ENCODE data around the gene CCDC192. TPM values are rescaled to one million over a fixed set of nuclear protein-coding genes. Genes with fewer than 3 reads are reported as not detected.

Gene CCDC192
- total and polyA plus RNA-seq, 2 experiments from 2014 or later: 0.40 TPM; not detected in 1

GRCh38 chr5:127942246-127943060 lies 239.3 kb downstream of the CCDC192 start:
- H3K36me3 ChIP-seq (ENCODE audit: insufficient read depth): no peaks in the 10 kb centered on the region
- no peak overlapping the region for H3K4me2 ChIP-seq

More at GRCh38 chr5:127942246-127943060, 239.3 kb downstream of the CCDC192 start:
- no peak overlapping the region for H2AFZ ChIP-seq
- H3K9me2 ChIP-seq (ENCODE audit: insufficient read depth): no peaks in the 10 kb centered on the region
- peaks cover 18% of the 10 kb centered on the region for H3K4me1 Mint-ChIP-seq
- H3K27ac Mint-ChIP-seq: peak overlapping the region; percentile 2; the same call in 1 of the 2 replicates
- H3K9me3 Mint-ChIP-seq: no peaks in the 10 kb centered on the region
- H3K36me3 Mint-ChIP-seq (ENCODE audit: low read depth): no peaks in the 10 kb centered on the region
- no peaks in the 10 kb centered on the region for H3F3A ChIP-seq (replicated peaks; ENCODE audit: low read depth)
- H3K27me3 Mint-ChIP-seq (ENCODE audit: insufficient read depth, low read depth, poor library complexity): peaks cover 11% of the 10 kb centered on the region
- no peaks in the 10 kb centered on the region for H3K79me2 ChIP-seq (replicated peaks; ENCODE audit: insufficient read depth)
- peaks cover 16% of the 10 kb centered on the region for H3K4me1 ChIP-seq (ENCODE audit: insufficient read depth)
- DNase-seq (ENCODE audit: low spot score) (no peak), ATAC-seq (no peak)
- H3K4me3 ChIP-seq: no peak overlapping the region
- H3K27me3 ChIP-seq (ENCODE audit: insufficient read depth): peaks cover 12% of the 10 kb centered on the region; the same call in 1 of the 2 replicates
- no peaks in the 10 kb centered on the region for H4K20me1 ChIP-seq (replicated peaks; ENCODE audit: insufficient read depth)
- H3K4me3 Mint-ChIP-seq: no peak overlapping the region
- no peak for TF ChIP-seq STAT1 (IDR thresholded peaks at IDR 0.05; ENCODE audit: unreplicated experiment)
- TF ChIP-seq JUNB (IDR thresholded peaks at IDR 0.05; ENCODE audit: unreplicated experiment): no peak
- TF ChIP-seq ETS1 (IDR thresholded peaks at IDR 0.05): no peak
- no peak for TF ChIP-seq CTCF (conservative IDR thresholded peaks at IDR 0.05; ENCODE audit: low read depth in 2 of 2)
- no peak for TF ChIP-seq ZNF331 (CRISPR knock-in tag; IDR thresholded peaks at IDR 0.05; ENCODE audit: low read depth)
- TF ChIP-seq REST (IDR thresholded peaks at IDR 0.05; ENCODE audit: unreplicated experiment): no peak
- TF ChIP-seq CREB1 (CRISPR knock-in tag; IDR thresholded peaks at IDR 0.05; ENCODE audit: low read depth): no peak
- TF ChIP-seq ZNF114 (CRISPR knock-in tag; IDR thresholded peaks at IDR 0.05): no peak
- no peak for TF ChIP-seq POLR2AphosphoS5 (IDR thresholded peaks at IDR 0.05; ENCODE audit: low read depth)
- TF ChIP-seq ZNF462 (CRISPR knock-in tag; IDR thresholded peaks at IDR 0.05): no peak
- no peak for TF ChIP-seq EZH2phosphoT487 (IDR thresholded peaks at IDR 0.05; ENCODE audit: unreplicated experiment)
- TF ChIP-seq EZH2 (IDR thresholded peaks at IDR 0.05; ENCODE audit: low read depth, unreplicated experiment): no peak
- TF ChIP-seq NANOG (IDR thresholded peaks at IDR 0.05; ENCODE audit: borderline replicate concordance): no peak
- H3K27ac ChIP-seq (ENCODE audit: low read depth): no peak overlapping the region
